Aorta (tissue), 5 donors: ENCODE measurements around the gene CAMK2A. TPM values are rescaled to one million over a fixed set of nuclear protein-coding genes. Genes with fewer than 3 reads are reported as not detected.

Experiments used
- ATAC-seq: fragments of 200-7000 bp; cut with Tn5 transposase; one replicate; pipeline ENCODE4 v1.9.1; 2022; ENCODE audit warnings: moderate library complexity; ENCODE audit not compliant: low FRiP score
- DNase-seq, 2 donors: peaks; one replicate each; pipeline ENCODE4 v3.0.0-alpha.2; 2020
- H3K27ac ChIP-seq, 2 donors: one replicate each; pipeline ENCODE4 v1.5.1; 2013; ENCODE audit warnings: low read length in 2 of 2, mild to moderate bottlenecking in 2 of 2, moderate library complexity in 2 of 2, control low read depth in 1 of 2, inconsistent platforms in 1 of 2, low read depth in 1 of 2
- H3K27me3 ChIP-seq, 2 donors: one replicate each; pipeline ENCODE4 v1.6.1; 2013; ENCODE audit warnings: control low read depth in 1 of 2, low read length in 1 of 2, mild to moderate bottlenecking in 1 of 2, moderate library complexity in 1 of 2; ENCODE audit not compliant: insufficient read depth in 2 of 2, control insufficient read depth in 1 of 2
- H3K36me3 ChIP-seq, 2 donors: one replicate each; pipeline ENCODE4 v1.6.1; 2013; ENCODE audit warnings: control low read depth in 1 of 2, low read length in 1 of 2, mild to moderate bottlenecking in 1 of 2; ENCODE audit not compliant: insufficient read depth in 2 of 2, control insufficient read depth in 1 of 2
- H3K4me1 ChIP-seq, 2 donors: one replicate each; pipeline ENCODE4 v1.6.1; 2013; ENCODE audit warnings: low read length in 2 of 2, control low read depth in 1 of 2, mild to moderate bottlenecking in 1 of 2, moderate library complexity in 1 of 2; ENCODE audit not compliant: insufficient read depth in 2 of 2, control insufficient read depth in 1 of 2
- H3K4me3 ChIP-seq, 2 donors: one replicate each; pipeline ENCODE4 v1.5.1; 2013; ENCODE audit warnings: low read length in 2 of 2, control low read depth in 1 of 2, mild to moderate bottlenecking in 1 of 2
- H3K9me3 ChIP-seq: one replicate; pipeline ENCODE4 v1.6.1; 2013; ENCODE audit warnings: mild to moderate bottlenecking, low read length; ENCODE audit not compliant: control insufficient read depth
- WGBS, 2 donors: extraction: QIAGEN DNeasy Blood & Tissue Kit; methylation state at CpG; one replicate each; pipeline ENCODE4 v1.1.7; 2013; 5-methylcytosine and 5-hydroxymethylcytosine counted together
- intact Hi-C, 2 donors: fragments of 100-400 bp; cut with DNase I; formaldehyde crosslinking; loops; one replicate each; pipeline versions ENCODE4 v1.14.2 to v1.15.0; 2022
- polyA plus RNA-seq, 2 donors: library from polyadenylated mRNA; stranded (reverse); fragments of 200-250 nt; gene quantifications; one replicate each; pipeline ENCODE4 v1.2.3, GENCODE V29; 2013
- total RNA-seq, 2 donors: library from RNA; stranded (reverse); fragmentation: NEBNext Ultra II Directional; extraction: Animal tissue kit (Norgen Biotek cat#: 25700); gene quantifications; one replicate each; pipeline ENCODE4 v1.2.1, GENCODE V29; 2021
- donor health status: healthy with polysubstance abuse.
- donor health status: Bipolar disorder and iron deficiency.
- donor health status: DM: no; HTN: no; CAD: no.
- donor health status: DM: no; HTN: no; CAD: no.
- donor health status: DM: yes; HTN: yes; CAD: no.

CAMK2A gene
- total and polyA plus RNA-seq, 4 donors = 0.13 to 0.36 (median 0.15) TPM; not detected in 1

GRCh38 chr5:150327139-150327538 lies 37.6 kb upstream of the CAMK2A start:
- intact Hi-C loops = no loop called here
- H3K4me3 ChIP-seq = no peak overlapping the region
- ATAC-seq (no peak), DNase-seq (no peak)
- 75 to 78% methylated on average over 3 of the region's 3 CpGs for WGBS, 2 donors
- no peaks in the 10 kb centered on the region for H3K36me3 ChIP-seq
- H3K9me3 ChIP-seq = no peaks in the 10 kb centered on the region
- H3K4me1 ChIP-seq = no peaks in the 10 kb centered on the region
- H3K27me3 ChIP-seq = no peaks in the 10 kb centered on the region
- no peak overlapping the region for H3K27ac ChIP-seq

- no peak for DNase-seq
- Histone ChIP-seq H3K27ac (no peak overlapping the region), H3K36me3 (no peaks in the 10 kb centered on the region), H3K4me1 (no peaks in the 10 kb centered on the region), H3K4me3 (no peak overlapping the region), H3K9me3 (no peaks in the 10 kb centered on the region), H3K27me3 (no peaks in the 10 kb centered on the region)
- intact Hi-C loops = no loop called here
- ATAC-seq = no peak
- WGBS, 2 donors = 73% methylated on average over 2 of the region's 2 CpGs
Observed at GRCh38 chr5:150326707-150327106, 37.1 kb upstream of the CAMK2A start.

- Histone ChIP-seq H3K4me1 (no peaks in the 10 kb centered on the region), H3K9me3 (no peaks in the 10 kb centered on the region), H3K27me3 (no peaks in the 10 kb centered on the region), H3K36me3 (no peaks in the 10 kb centered on the region), H3K4me3 (no peak overlapping the region), H3K27ac (no peak overlapping the region)
- intact Hi-C loops = no loop called here
- ATAC-seq (no peak), DNase-seq (no peak)
- 85 to 87% methylated on average over 4 of the region's 4 CpGs for WGBS, 2 donors
Observed at GRCh38 chr5:150325426-150325825, 35.9 kb upstream of the CAMK2A start.

- 70 to 80% methylated on average over 8 of the region's 8 CpGs for WGBS, 2 donors
- DNase-seq (no peak), ATAC-seq (no peak)
- no peaks in the 10 kb centered on the region for H3K4me1 ChIP-seq
- H3K27me3 ChIP-seq = no peaks in the 10 kb centered on the region
- H3K9me3 ChIP-seq = no peaks in the 10 kb centered on the region
- intact Hi-C loops = no loop called here
- no peaks in the 10 kb centered on the region for H3K36me3 ChIP-seq
- H3K27ac ChIP-seq = no peak overlapping the region
- H3K4me3 ChIP-seq = no peak overlapping the region
Observed at GRCh38 chr5:150323819-150324218, 34.2 kb upstream of the CAMK2A start.

GRCh38 chr5:150323092-150323491 lies 33.5 kb upstream of the CAMK2A start:
- H3K4me1 ChIP-seq = no peaks in the 10 kb centered on the region
- WGBS, 2 donors = 90 to 94% methylated on average over 6 of the region's 6 CpGs
- no peak overlapping the region for H3K4me3 ChIP-seq
- no peak overlapping the region for H3K27ac ChIP-seq
- ATAC-seq (no peak), DNase-seq (no peak)
- no peaks in the 10 kb centered on the region for H3K9me3 ChIP-seq
- H3K27me3 ChIP-seq = no peaks in the 10 kb centered on the region
- H3K36me3 ChIP-seq = no peaks in the 10 kb centered on the region
- intact Hi-C loops = no loop called here

GRCh38 chr5:150322202-150322601 lies 32.6 kb upstream of the CAMK2A start:
- intact Hi-C loops = no loop called here

GRCh38 chr5:150321784-150322183 lies 32.2 kb upstream of the CAMK2A start:
- 91 to 92% methylated on average over 1 of the region's 1 CpG for WGBS, 2 donors
- no peak overlapping the region for H3K4me3 ChIP-seq
- intact Hi-C loops = no loop called here
- no peak overlapping the region for H3K27ac ChIP-seq
- no peaks in the 10 kb centered on the region for H3K4me1 ChIP-seq
- ATAC-seq (no peak), DNase-seq (no peak)
- H3K9me3 ChIP-seq = no peaks in the 10 kb centered on the region
- H3K36me3 ChIP-seq = no peaks in the 10 kb centered on the region
- no peaks in the 10 kb centered on the region for H3K27me3 ChIP-seq

More at GRCh38 chr5:150322202-150322601, 32.6 kb upstream of the CAMK2A start:
- H3K4me3 ChIP-seq = no peak overlapping the region
- no peaks in the 10 kb centered on the region for H3K4me1 ChIP-seq
- no peaks in the 10 kb centered on the region for H3K27me3 ChIP-seq
- ATAC-seq (no peak), DNase-seq (no peak)
- no peak overlapping the region for H3K27ac ChIP-seq
- H3K9me3 ChIP-seq = no peaks in the 10 kb centered on the region
- H3K36me3 ChIP-seq = no peaks in the 10 kb centered on the region

GRCh38 chr5:150321211-150321610 lies 31.6 kb upstream of the CAMK2A start:
- no peak overlapping the region for H3K4me3 ChIP-seq
- H3K27me3 ChIP-seq = no peaks in the 10 kb centered on the region
- no peak for ATAC-seq
- no peak overlapping the region for H3K27ac ChIP-seq
- no peaks in the 10 kb centered on the region for H3K9me3 ChIP-seq
- 97 to 100% methylated on average over 1 of the region's 1 CpG for WGBS, 2 donors
- DNase-seq = no peak
- H3K4me1 ChIP-seq = no peaks in the 10 kb centered on the region
- intact Hi-C loops = no loop called here
- H3K36me3 ChIP-seq = no peaks in the 10 kb centered on the region

GRCh38 chr5:150320044-150320613 lies 30.6 kb upstream of the CAMK2A start:
- Histone ChIP-seq H3K27ac (no peak overlapping the region), H3K4me1 (no peaks in the 10 kb centered on the region), H3K4me3 (no peak overlapping the region), H3K36me3 (no peaks in the 10 kb centered on the region), H3K27me3 (no peaks in the 10 kb centered on the region), H3K9me3 (no peaks in the 10 kb centered on the region)
- DNase-seq = peak in 1 of 2 donors; percentile 59
- 39 to 53% methylated on average over 2 of the region's 2 CpGs for WGBS, 2 donors
- ATAC-seq = peak; percentile 88
- intact Hi-C loops = no loop called here
